IPS-11a (cell line): Measurements from ENCODE around the gene ZBTB11.
"Not testable (repeated sequence)": the region's sequence is repeated elsewhere in the genome, so short reads cannot be mapped to it uniquely, and the experiment has no call there.

Experiments
- H3K4me3 ChIP-seq: one replicate; pipeline ENCODE4 v1.5.1; 2013; ENCODE audit warnings: low read depth, low read length, control low read depth

The ZBTB11 gene

DNA sequence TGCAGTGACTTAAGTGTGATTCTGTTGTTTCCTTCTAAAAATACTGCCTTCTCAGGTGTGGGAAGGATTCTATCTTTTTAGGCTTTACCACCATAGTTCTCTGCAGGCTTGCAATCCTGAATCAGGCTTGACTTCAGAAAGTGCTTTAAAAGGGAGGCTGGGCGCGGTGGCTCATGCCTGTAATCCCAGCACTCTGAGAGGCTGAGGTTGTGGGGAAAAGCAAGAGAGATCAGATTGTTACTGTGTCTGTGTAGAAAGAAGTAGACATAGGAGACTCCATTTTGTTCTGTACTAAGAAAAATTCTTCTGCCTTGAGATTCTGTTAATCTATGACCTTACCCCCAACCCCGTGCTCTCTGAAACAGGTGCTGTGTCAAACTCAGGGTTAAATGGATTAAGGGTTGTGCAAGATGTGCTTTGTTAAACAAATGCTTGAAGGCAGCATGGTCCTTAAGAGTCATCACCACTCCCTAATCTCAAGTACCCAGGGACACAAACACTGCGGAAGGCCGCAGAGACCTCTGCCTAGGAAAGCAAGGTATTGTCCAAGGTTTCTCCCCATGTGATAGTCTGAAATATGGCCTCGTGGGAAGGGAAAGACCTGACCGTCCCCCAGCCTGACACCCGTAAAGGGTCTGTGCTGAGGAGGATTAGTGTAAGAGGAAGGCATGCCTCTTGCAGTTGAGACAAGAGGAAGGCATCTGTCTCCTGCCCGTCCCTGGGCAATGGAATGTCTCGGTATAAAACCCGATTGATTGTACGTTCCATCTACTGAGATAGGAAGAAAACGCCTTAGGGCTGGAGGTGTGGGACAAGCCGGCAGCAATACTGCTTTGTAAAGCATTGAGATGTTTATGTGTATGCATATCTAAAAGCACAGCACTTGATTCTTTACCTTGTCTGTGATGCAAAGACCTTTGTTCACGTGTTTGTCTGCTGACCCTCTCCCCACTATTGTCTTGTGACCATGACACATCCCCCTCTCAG is 15.0 kb upstream of the ZBTB11 start:
- not testable (repeated sequence) for H3K4me3 ChIP-seq

DNA sequence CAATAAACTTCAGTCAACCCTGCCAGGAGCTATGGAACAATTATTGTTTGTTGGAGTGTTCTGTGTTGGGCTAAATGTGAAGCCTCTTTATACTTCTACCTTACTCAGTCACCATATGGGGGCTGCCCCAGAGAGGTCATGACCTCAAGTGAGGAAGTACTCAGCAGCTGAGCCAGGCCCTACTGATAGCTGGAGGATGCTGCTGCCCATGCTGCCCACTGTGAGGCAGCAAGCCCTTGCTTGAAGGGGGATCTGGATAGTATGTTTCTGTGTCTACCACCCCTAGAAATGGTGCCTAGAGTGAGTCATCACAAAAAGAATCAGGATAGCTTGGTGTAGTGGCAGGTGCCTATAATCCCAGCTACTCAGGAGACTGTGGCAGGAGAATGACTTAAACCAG is 14.0 kb upstream of the ZBTB11 start:
- no peak overlapping the region for H3K4me3 ChIP-seq

DNA sequence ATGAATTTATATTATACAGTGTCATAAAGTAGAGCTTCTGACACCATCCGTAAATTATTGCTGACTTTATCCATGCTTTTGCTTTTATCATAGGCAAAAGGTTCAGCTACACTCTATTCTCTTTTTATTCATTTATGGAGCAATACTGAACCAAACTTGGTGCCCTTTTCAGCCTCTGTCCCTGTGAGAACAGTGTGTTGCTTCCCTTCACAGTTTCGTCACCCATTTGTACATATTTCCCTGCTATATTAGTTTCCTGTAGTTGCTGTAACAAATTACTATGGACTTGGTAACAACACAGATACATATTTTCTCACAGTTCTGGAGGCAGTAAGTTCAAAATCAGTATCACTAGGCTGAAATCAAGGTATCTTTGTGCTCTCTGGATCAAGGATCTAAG is 12.4 kb upstream of the ZBTB11 start:
- no peak overlapping the region for H3K4me3 ChIP-seq

- H3K4me3 ChIP-seq: no peak overlapping the region
These were observed 10.4 kb upstream of the ZBTB11 start for GRCh38 chr3:101687142-101687931.

GRCh38 chr3:101685870-101686307 is 9.0 kb upstream of the ZBTB11 start:
- H3K4me3 ChIP-seq: peak overlapping the region; percentile 89

GRCh38 chr3:101685050-101685400 is 8.1 kb upstream of the ZBTB11 start:
- H3K4me3 ChIP-seq: peak overlapping the region; percentile 89

GRCh38 chr3:101680466-101680865 is 3.5 kb upstream of the ZBTB11 start:
- H3K4me3 ChIP-seq: no peak overlapping the region

DNA sequence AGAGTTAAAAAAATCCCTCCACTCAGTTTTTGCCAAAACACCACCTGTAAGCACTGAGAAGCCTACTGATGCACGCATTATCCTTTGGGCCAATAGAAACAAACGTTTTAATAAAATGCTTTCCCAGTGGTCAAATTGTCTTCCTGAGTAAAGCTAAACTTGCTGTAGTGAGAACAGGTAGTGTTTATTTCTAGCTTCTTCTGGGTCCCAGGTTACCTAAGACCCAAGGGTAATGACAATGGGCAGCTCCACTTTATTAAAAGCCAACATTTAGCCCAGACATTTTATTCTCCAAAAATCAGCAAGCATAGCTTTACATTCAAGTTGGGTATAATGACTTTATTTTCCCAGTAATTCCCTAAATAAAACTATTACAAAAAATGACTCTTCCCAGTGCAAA is 1.9 kb upstream of the ZBTB11 start:
- H3K4me3 ChIP-seq: not testable (repeated sequence)

DNA sequence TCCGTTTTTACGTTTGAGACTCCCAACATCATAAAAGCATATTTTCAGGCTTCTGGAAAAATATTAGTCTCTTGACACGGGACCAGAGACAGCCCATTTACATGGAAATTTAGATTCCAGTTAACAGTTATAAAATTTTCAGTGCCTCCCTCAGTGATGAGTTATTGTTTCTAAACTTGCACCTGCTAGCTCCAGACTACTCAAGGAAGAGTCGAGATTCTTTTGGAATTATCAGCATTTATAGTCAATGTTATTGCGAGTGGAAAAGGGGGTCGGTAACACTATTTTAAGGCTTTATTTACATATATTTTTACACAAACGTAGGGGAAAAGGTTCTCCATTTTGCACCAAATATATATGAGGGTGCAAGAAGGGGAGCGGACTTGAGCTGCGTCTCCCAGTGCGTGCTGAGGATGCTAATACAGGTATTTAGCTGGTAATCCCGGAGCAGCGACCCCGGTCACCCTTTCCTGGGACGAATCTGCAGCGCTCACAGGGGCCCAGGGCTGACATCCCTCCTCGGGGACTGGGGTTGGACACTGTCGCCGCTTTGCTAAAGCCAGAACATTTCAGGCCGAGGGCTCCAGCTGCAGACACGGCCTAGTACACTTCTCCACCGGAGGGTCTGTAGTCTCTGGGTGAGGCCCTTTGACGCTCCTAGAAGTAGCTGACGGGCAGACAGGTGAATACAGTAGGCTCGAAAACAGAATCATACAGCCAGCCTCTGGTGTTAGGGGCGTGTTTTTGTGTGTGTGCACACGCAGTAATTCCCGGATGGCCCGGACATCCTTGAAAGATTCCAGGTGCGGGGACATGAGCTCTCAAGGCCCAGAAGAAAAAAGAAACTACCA is 729 bp upstream of the ZBTB11 start:
- H3K4me3 ChIP-seq: no peak overlapping the region

- peak overlapping the region; percentile 96 for H3K4me3 ChIP-seq
These were observed 642 bp downstream of the ZBTB11 start for GRCh38 chr3:101676216-101676764.

DNA sequence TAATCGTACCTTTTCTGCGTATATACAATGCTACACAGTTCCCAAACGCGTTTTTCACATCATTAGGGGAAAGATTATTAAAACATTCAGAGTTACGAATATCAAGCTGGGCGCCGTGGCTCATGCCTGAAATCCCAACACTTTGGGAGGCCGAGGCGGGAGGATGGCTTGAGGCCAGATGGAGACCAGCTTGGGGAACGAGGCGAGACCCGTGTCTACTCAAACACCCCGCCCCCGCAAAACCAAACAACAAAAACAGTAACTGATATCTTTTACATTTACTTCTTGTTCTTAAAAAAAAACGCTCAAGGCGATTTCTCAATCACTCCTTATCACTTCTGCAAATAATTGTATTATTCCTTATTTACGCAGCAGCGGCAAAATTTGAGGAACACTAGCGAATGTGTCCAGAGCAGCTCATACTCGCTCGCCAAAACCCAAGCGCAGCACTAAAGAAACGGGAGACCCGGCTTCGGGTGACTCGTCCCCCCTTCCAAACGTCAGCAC is 1.2 kb downstream of the ZBTB11 start:
- peak overlapping the region; percentile 62 for H3K4me3 ChIP-seq

DNA sequence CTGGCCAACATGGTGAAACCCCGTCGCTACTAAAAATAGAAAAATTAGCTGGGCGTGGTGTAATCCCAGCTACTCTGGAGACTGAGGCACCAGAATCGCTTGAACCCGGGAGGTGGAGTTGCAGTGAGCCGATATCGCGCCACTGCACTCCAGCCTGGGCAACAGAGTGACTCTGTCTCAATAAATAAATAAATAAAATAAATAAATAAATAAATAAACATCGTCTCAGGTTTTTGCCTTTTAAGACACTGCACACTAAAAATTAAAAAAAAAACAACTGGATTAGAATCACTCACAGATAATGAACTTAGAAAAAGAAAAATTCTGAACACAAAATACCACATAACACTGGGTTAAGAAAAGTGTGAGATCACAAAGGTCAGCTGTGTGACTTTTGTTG is 2.4 kb downstream of the ZBTB11 start:
- H3K4me3 ChIP-seq: no peak overlapping the region

DNA sequence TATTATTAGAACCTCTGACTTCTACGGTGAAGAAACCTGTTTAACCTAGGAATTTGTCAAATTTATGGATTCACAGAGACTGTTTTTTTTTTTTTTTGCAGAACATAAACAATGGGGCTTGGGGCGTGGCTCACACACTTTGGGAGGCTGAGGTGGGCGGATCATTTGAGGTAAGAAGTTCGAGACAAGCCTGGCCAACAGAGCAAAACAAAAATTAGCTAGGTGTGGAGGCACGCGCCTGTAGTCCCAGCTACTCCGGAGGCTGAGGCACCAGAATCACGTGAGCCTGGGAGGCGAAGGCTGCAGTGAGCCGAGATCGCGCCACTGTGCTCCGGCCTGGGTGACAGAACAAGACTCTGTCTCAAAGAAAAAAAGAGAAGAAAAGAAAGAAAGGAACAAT is 3.0 kb downstream of the ZBTB11 start:
- no peak overlapping the region for H3K4me3 ChIP-seq

GRCh38 chr3:101671014-101671413 is 5.9 kb downstream of the ZBTB11 start:
- no peak overlapping the region for H3K4me3 ChIP-seq

DNA sequence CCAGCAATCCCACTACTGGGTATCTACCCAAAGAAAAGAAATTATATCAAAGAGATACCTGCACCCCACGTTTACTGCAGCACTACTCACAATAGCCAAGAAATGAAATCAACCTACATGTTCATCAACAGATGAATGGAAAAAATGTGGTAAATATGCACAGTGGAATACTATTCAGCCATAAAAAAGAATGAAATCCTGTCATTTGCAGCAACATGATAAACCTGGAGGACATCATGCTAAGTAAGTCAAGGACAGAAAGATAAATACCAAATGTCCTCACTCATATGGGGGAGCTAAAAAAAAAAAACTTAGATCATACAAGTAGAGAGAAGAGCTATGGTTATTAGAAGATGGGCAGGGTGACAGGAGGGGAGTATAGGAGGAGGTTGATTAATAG is 9.1 kb downstream of the ZBTB11 start:
- no peak overlapping the region for H3K4me3 ChIP-seq

- H3K4me3 ChIP-seq: no peak overlapping the region
These were observed 9.6 kb downstream of the ZBTB11 start for GRCh38 chr3:101667331-101667730.

GRCh38 chr3:101665851-101666250 is 11.1 kb downstream of the ZBTB11 start:
- H3K4me3 ChIP-seq: no peak overlapping the region

- no peak overlapping the region for H3K4me3 ChIP-seq
These were observed 11.6 kb downstream of the ZBTB11 start for GRCh38 chr3:101665357-101665756.

- no peak overlapping the region for H3K4me3 ChIP-seq
These were observed 16.2 kb downstream of the ZBTB11 start for GRCh38 chr3:101660714-101661113.

GRCh38 chr3:101656651-101657050 is 20.3 kb downstream of the ZBTB11 start:
- H3K4me3 ChIP-seq: no peak overlapping the region

GRCh38 chr3:101646726-101647125 is 30.2 kb downstream of the ZBTB11 start:
- no peak overlapping the region for H3K4me3 ChIP-seq
